HG02852 (cell line): Measurements from ENCODE around the gene CD200R1L.

Experiments used
- ATAC-seq: cut with Tn5 transposase; IDR thresholded peaks from one replicate; pipeline ENCODE4 v1.9.1; 2021; ENCODE audit warnings: mild to moderate bottlenecking, moderate library complexity; ENCODE audit not compliant: unreplicated experiment

The CD200R1L gene

GRCh38 chr3:112793326-112794081 lies 53.2 kb downstream of the CD200R1L start:
- ATAC-seq: no peak

DNA sequence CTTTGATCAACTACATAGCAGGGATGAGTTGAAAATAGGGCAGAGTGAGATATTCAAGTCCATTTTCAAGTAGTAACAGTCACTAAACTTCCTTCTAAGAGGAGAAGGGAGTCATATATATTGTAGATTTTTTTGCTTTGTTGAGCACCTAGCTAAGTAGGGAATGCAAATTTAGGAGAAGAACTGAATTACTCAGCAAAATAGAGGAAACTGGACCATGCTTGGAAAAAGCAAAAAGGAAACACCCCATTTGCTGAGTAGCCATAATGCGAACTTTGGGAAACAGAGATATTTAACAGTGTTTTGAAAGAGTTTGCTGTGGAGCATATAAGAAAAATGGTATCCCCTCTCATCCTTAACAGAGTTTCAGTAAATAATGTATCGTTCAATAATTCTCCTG lies 54.9 kb downstream of the CD200R1L start:
- ATAC-seq: no peak

DNA sequence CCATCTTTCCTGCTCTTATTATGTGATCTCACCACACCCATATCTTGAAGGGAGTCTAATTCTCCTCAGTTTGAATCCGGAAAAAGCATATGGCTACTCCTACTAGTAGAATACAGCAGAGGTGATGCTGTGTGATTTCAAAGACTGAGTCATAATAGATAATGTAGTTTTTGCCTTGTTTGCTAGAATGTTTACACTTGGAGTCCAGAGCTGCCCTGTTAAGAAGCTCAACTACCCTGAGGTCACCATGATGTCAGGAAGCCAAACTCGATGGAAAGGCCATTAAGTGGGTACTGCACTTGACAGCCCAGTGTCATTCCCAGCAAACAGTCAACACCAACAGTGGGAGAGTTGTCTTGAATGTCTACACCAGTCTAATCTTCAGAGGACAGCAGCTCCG lies 56.9 kb downstream of the CD200R1L start:
- ATAC-seq: no peak

DNA sequence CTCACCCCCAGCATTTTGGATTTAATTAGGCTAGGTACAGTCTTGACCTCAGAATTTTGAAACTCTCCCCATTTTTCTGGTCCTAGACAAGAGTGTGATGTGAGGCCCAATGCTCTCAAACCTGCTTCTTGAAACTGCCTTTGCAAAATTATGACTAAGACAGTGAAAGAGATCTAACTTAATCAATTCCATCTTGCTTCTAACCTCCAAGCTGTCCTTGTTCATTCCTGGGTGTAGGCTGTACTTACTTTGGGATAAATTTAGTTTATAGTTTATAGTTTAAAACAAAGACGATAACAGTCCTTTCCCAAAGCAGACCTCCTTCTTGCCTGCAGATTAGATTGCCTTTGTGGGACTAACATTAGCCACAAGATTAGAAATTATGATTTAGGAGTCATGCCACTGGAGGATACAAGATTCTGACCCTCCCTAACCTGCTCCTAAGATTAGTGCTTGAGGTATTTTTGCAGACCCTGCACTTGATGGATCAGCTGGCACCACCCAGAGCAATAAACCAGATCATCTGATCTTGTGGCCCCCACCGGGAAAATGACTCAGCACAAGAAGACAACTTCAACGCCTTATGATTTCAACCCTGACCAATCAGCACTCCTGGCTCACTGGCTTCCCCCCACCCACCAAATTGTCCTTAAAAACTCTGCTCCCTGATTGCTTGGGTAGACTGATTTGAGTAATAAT lies 59.6 kb downstream of the CD200R1L start:
- no peak for ATAC-seq

DNA sequence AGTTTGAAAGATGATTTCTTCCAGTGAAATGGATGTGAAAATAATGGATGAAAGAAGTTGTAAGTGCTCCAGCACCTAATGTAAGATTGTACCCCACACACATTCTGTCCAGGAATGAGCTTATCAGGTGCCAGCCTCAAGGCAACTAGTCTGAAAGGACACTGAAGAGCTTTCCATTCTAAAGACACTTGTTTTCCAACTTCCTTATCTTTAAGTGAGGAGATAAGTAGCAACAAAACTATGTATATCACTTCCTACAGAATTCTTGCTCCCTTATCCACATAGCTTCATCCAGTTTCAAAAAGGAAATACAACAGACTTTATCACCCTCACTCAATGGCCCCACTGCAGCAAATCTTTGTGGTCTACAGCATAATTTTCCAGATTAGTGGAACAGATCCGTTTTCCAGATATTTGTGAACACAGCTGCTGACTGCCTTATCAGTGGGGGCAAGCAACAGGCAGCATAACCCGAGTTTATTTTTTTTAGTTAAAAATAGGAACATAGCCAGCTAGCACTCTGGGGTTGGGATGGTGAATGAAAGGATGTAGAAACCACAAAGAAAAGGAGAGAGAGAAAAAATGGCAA lies 60.6 kb downstream of the CD200R1L start:
- ATAC-seq: no peak

- ATAC-seq: no peak
Observed at GRCh38 chr3:112785321-112786001, 61.2 kb downstream of the CD200R1L start.

GRCh38 chr3:112782491-112782890 lies 64.2 kb downstream of the CD200R1L start:
- ATAC-seq: no peak

GRCh38 chr3:112781599-112781998 lies 65.1 kb downstream of the CD200R1L start:
- no peak for ATAC-seq

DNA sequence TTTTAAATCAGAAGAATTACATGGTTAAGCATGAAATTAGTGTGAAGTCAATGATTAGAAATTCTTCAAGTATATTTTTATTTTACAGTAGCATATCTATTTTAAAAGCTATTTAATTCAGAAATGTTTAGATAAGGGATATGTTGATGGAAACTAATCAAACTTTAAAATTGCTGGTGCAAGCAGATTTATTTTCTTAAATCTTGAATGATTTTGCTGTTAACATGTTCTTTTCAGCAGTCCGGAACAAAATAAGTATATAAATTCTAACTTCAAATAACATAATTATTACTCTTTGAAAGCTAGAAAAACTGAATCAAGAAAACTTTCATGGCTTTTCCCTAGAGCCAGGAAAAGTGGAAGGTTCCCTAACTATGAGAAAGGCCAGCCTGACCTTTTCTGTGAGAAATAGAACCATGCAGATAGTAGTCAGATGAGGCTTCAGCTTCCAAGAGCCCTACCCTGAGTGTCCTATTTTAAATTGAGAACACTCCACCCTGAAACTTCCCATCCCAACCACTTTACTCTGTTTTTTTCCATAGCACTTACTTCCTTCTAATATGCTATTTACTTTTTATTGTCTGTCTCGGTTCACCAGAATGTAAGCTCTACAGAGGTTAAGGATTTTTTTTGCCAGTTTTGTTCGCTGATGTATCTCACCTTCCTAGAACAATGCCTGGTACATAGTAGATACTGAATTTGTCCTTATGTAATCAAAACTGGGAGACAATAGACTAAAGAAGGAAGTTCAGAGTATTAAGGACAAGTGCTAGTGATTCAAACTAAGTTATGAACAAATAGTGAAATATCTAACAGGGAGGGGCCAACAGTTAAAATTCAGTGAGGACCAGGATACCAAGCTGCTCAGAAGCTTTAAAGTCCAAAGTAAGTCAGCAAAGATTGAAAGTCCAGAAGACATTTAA lies 66.8 kb downstream of the CD200R1L start:
- no peak for ATAC-seq

DNA sequence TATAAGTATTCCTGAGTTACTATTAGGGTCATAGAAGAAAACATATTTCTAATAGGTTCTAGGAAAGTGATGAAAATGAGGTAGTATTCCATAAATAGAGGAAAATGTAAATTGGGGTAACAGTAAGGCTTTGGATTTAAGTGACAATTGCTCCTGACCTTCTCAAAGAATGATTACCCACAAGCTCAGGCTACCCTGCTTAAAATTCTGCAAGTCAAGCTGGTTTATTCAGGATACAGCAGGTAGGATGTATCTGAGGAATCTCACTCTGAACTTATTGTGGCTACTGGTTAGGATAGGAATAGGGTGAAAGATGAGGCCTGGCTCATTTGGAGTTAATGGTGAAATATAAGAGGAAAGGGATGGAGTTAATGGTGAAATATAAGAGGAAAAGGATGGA lies 67.7 kb downstream of the CD200R1L start:
- no peak for ATAC-seq

GRCh38 chr3:112778353-112778948 lies 68.2 kb downstream of the CD200R1L start:
- ATAC-seq: no peak

GRCh38 chr3:112777811-112778210 lies 68.9 kb downstream of the CD200R1L start:
- no peak for ATAC-seq

DNA sequence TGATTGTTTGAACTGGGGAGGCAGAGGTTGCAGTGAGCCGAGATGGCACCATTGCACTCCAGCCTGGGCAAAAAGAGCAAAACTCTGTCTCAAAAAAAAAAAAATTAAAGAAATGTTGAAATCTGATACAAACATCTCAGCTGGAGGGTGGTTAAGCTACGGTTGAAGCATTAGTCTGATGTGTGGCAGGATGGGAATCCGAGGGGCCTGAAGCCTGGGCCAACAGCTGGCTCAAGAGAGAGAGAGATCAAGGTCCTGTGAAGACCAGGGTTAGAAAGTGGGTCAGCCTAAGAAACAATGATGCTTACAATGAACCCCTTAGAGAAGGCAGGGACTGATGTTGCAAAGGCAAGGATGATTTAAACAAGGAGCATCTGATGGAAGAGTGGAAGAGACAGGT lies 69.8 kb downstream of the CD200R1L start:
- ATAC-seq: no peak

DNA sequence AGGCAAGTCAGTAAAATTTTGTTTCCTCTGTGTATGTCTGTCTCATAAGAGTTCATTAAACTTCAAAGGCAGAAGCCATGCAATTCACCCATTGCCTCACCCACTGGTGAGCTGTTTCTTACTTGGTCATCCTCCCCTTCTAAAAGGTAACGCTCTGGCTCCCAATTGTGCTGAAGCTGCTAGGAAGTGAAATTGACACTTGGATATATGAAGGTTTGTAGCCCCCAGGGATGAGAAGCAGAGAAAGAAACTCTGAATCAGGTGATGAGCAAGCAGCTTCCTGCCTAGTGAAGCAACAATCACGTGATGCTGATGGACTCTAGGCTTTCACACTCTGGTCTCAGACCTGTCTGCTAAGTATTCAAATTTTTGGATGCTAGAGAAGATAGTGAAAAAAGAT lies 70.7 kb downstream of the CD200R1L start:
- no peak for ATAC-seq

DNA sequence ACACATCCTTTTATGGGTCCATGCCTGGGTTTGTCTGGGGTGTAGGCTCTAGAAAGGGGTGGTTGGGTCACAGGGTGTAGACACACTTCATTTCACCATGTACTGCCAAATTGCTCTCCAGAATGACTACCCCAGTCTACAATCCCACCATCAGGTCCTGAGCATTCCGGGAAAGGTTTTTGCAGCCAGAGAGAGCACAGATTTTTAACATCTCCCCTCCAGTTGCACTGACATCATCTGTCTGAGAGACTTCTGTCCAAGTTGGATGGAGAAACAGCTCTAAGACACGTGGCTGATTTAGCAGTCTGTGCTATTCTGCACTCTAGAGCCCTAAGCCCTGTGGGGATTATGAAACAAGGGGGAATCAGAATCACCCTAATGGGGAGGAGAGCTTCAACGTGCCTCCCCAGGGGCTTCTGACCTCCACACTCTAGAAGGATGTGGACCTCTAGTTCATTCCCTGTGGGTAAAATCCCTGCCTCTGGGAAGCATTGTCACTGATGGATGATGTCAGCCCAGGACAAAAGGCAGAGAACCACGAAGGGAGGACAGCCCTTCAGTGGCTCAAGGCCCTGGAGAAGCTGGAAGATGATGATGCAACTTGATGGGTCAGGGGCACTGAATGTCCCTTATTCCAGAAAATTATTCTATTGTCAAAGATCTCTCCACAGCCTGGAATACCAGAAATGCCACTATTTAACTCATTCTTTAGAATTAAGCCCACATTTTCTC lies 71.5 kb downstream of the CD200R1L start:
- no peak for ATAC-seq

DNA sequence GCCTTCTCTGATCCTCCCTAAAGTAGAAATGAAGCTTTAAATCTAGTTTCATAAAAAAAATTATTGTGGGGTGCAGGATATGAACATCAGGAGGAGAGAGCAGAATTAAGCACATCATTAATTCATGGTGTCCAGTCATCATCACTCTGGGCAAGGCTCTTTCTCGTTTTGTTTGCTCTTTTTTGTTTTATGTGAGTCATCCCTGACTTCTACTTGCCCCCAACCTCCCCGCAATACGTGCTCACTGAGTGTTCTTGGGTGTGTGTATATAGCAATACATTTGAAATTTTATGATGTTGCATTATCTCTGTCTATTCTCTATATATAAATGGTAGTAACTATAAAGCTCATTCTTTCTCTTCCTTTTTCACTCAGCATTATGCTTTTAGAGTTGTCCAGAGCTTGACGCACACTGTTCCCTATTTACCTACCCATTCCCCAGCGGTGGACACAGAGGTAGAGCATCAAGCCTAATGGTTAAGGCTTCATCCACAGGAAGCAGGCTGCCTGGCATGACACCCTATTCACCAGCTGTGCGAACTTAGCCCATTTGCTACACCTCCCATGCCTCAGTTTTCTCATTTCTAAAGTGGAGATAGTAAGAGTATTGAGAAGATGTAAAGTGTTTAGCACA lies 72.3 kb downstream of the CD200R1L start:
- no peak for ATAC-seq

DNA sequence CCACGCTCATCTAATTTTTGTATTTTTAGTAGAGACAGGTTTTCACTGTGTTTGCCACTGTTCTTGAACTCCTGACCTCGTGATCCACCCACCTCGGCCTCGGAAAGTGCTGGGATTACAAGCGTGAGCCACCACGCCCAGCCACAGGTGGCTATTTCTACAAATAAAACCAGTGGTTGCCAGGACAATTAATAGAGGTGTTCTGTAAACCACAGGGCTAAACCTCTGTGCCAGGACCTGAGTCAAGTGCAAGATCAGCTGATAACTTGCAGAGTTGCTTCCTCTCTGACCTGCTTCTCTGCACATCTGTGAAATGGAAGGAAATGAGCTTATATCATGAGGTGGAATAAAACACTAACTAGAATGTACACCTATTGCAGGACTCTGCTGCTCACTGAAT lies 72.8 kb downstream of the CD200R1L start:
- ATAC-seq: peak; percentile 53

GRCh38 chr3:112770951-112771350 lies 75.7 kb downstream of the CD200R1L start:
- ATAC-seq: no peak

- ATAC-seq: no peak
Observed at GRCh38 chr3:112770032-112770626, 76.5 kb downstream of the CD200R1L start.
